Activated CD4-positive, alpha-beta T cell treated with anti-CD3 and anti-CD28 coated beads, Interleukin-2, amount 50 U/mL, for 16 hours (primary cell): ENCODE results near the gene PRKAR1B.

Experiments used
- DNase-seq: peaks from one replicate; pipeline ENCODE4 v3.0.0-alpha.2; 2020

PRKAR1B gene

GRCh38 chr7:516606-517456 is 210.2 kb downstream of the PRKAR1B start:
- no peak for DNase-seq

- no peak for DNase-seq
These were observed 210.9 kb downstream of the PRKAR1B start for GRCh38 chr7:516216-516605.

GRCh38 chr7:515628-516027 is 211.5 kb downstream of the PRKAR1B start:
- no peak for DNase-seq

GRCh38 chr7:514651-515598 is 212.2 kb downstream of the PRKAR1B start:
- DNase-seq: no peak

GRCh38 chr7:514242-514641 is 212.8 kb downstream of the PRKAR1B start:
- no peak for DNase-seq

- peak; percentile 24 for DNase-seq
These were observed 213.4 kb downstream of the PRKAR1B start for GRCh38 chr7:513521-514166.

- no peak for DNase-seq
These were observed 214.4 kb downstream of the PRKAR1B start for GRCh38 chr7:512541-513311.

- no peak for DNase-seq
These were observed 215.0 kb downstream of the PRKAR1B start for GRCh38 chr7:512146-512510.

- no peak for DNase-seq
These were observed 215.5 kb downstream of the PRKAR1B start for GRCh38 chr7:511476-512145.

GRCh38 chr7:510782-511281 is 216.2 kb downstream of the PRKAR1B start:
- no peak for DNase-seq

- no peak for DNase-seq
These were observed 217.0 kb downstream of the PRKAR1B start for GRCh38 chr7:510131-510481.

GRCh38 chr7:509426-510130 is 217.5 kb downstream of the PRKAR1B start:
- DNase-seq: no peak

- DNase-seq: no peak
These were observed 218.5 kb downstream of the PRKAR1B start for GRCh38 chr7:508461-509170.

GRCh38 chr7:507623-508300 is 219.3 kb downstream of the PRKAR1B start:
- DNase-seq: no peak

- no peak for DNase-seq
These were observed 220.0 kb downstream of the PRKAR1B start for GRCh38 chr7:506921-507622.

GRCh38 chr7:506391-506831 is 220.7 kb downstream of the PRKAR1B start:
- no peak for DNase-seq

- DNase-seq: no peak
These were observed 221.9 kb downstream of the PRKAR1B start for GRCh38 chr7:505171-505570.

- no peak for DNase-seq
These were observed 222.6 kb downstream of the PRKAR1B start for GRCh38 chr7:504221-505111.
